K562 (cell line): ENCODE results near the gene PSMA5. TPM values are rescaled to one million over a fixed set of nuclear protein-coding genes. Genes with fewer than 3 reads are reported as not detected.

ENCODE experiments used
- ATAC-seq: fragments of 200-7000 bp; cut with Tn5 transposase; 3 replicates; pipeline ENCODE4 v1.9.1; 2020; ENCODE audit warnings: moderate library complexity
- BruUV-seq: library from RNA; stranded (reverse); fragments of 400-500 nt; replicated peaks from 2 replicates; lab custom pipeline; 2021; lab: Mats Ljungman, UMichigan
- CTCF ChIA-PET: fragments of 300-600 bp; formaldehyde crosslinking; extraction: SDS; loops from one replicate; lab custom pipeline; 2021; ENCODE audit warnings: low intra/inter-chr PET ratio; lab: Yijun Ruan, JAX
- POLR2A ChIA-PET: fragments of 300-600, 350-650 bp; sonication (Branson Sonifier 250); formaldehyde crosslinking; extraction: SDS; loops from one replicate; lab custom pipeline; 2021; ENCODE audit warnings: antibody characterized with exemption, inconsistent platforms; lab: Yijun Ruan, JAX
- DNase-seq, 4 experiments: peaks; one replicate each; pipeline versions ENCODE4 v3.0.0 to v3.0.0-alpha.2; 2011 to 2018; ENCODE audit warnings: low spot score in 3 of 4, mixed read lengths in 3 of 4; ENCODE audit errors: extremely low read depth in 1 of 4
- FAIRE-seq: peaks from 2 replicates; lab custom pipeline; 2011; peaks lifted over from hg19 to GRCh38; lab: Jason Lieb, UNC
- H2AFZ ChIP-seq: 2 replicates; pipeline ENCODE4 v1.6.0; 2011; ENCODE audit warnings: low read depth, low read length, control low read depth, inconsistent platforms
- H3K27ac ChIP-seq: fragments of 200-600 bp; 3 replicates; pipeline ENCODE4 v1.8.0; 2011; ENCODE audit warnings: low read depth, mild to moderate bottlenecking, control low read depth, inconsistent platforms, low read length, moderate library complexity, mixed read lengths; ENCODE audit errors: extremely low read depth
- H3K27me3 ChIP-seq, 2 experiments: fragments of 300-600 bp in 1 of 2; 2 replicates in 1 of 2; 3 replicates in 1 of 2; pipeline versions ENCODE4 v1.6.0 to v1.8.0; 2011; ENCODE audit warnings: inconsistent platforms in 2 of 2, low read length in 2 of 2, mild to moderate bottlenecking in 1 of 2, mixed read lengths in 1 of 2, moderate library complexity in 1 of 2; ENCODE audit not compliant: control insufficient read depth in 2 of 2, insufficient read depth in 2 of 2
- H3K36me3 ChIP-seq: fragments of 300-600 bp; 3 replicates; pipeline ENCODE4 v1.8.0; 2011; ENCODE audit warnings: mild to moderate bottlenecking, low read length, inconsistent platforms; ENCODE audit not compliant: control insufficient read depth, insufficient read depth
- H3K4me1 ChIP-seq, 2 experiments: fragments of 200-600 bp in 1 of 2; replicated peaks in 1 of 2; 2 replicates in 1 of 2; 3 replicates in 1 of 2; pipeline versions ENCODE4 v1.5.1 to v1.8.0; 2011; ENCODE audit warnings: inconsistent platforms in 2 of 2, low read length in 2 of 2, mild to moderate bottlenecking in 1 of 2, mixed read lengths in 1 of 2, moderate library complexity in 1 of 2; ENCODE audit not compliant: control insufficient read depth in 2 of 2, insufficient read depth in 2 of 2
- H3K4me2 ChIP-seq: 2 replicates; pipeline ENCODE4 v1.6.1; 2011; ENCODE audit warnings: low read length, control low read depth, inconsistent platforms, mixed read lengths; ENCODE audit not compliant: insufficient read depth
- H3K4me3 ChIP-seq: fragments of 200-600 bp; sonication (generic), shearing (Covaris generic); 2 replicates; pipeline ENCODE4 v1.5.1; 2016; ENCODE audit warnings: control low read depth, inconsistent platforms
- H3K79me2 ChIP-seq: fragments of 200-600 bp; 3 replicates; pipeline ENCODE4 v1.8.0; 2011; ENCODE audit warnings: low read length, inconsistent platforms; ENCODE audit not compliant: control insufficient read depth, insufficient read depth
- H3K9ac ChIP-seq, 2 experiments: 2 replicates each; pipeline versions ENCODE4 v1.6.0 to v1.6.1; 2011; ENCODE audit warnings: low read depth in 2 of 2, low read length in 2 of 2, control low read depth in 1 of 2, inconsistent platforms in 1 of 2, mild to moderate bottlenecking in 1 of 2, mixed read lengths in 1 of 2; ENCODE audit not compliant: insufficient read depth in 1 of 2
- H3K9me1 ChIP-seq: one replicate; pipeline ENCODE4 v1.6.0; 2011; ENCODE audit warnings: inconsistent platforms, mild to moderate bottlenecking, low read length, moderate library complexity; ENCODE audit not compliant: control insufficient read depth, insufficient read depth
- H3K9me3 ChIP-seq: replicated peaks from 2 replicates; pipeline ENCODE4 v1.5.1; 2011; ENCODE audit warnings: low read depth, low read length, inconsistent platforms; ENCODE audit not compliant: control insufficient read depth, insufficient read depth
- H4K20me1 ChIP-seq: replicated peaks from 2 replicates; pipeline ENCODE4 v1.6.1; 2011; ENCODE audit warnings: low read length, inconsistent platforms, mixed read lengths; ENCODE audit not compliant: control insufficient read depth, insufficient read depth
- CCNT2 ChIP-seq: IDR thresholded peaks from 2 replicates; pipeline ENCODE4 v1.6.1; 2011; ENCODE audit warnings: borderline replicate concordance, low read depth, mild to moderate bottlenecking, moderate library complexity, mixed read lengths, low read length; ENCODE audit not compliant: insufficient read length; ENCODE audit errors: extremely low read depth
- DPF2 ChIP-seq: fragments of 450-650 bp; IDR thresholded peaks from 2 replicates; pipeline ENCODE4 v1.6.1; 2016
- ETS2 ChIP-seq: IDR thresholded peaks from 2 replicates; pipeline ENCODE4 v1.6.1; 2016; ENCODE audit warnings: borderline replicate concordance, missing genetic modification characterization, mild to moderate bottlenecking, moderate library complexity, missing compliant biosample characterization; ENCODE audit not compliant: poor library complexity, severe bottlenecking
- MLLT1 ChIP-seq, 2 experiments: fragments of 450-650 bp; IDR thresholded peaks; 2 replicates each; pipeline ENCODE4 v1.6.1; 2016
- POLR2AphosphoS5 ChIP-seq: IDR thresholded peaks from 2 replicates; pipeline ENCODE4 v1.6.1; 2011; ENCODE audit warnings: mild to moderate bottlenecking, low read depth, low read length, moderate library complexity; ENCODE audit not compliant: control insufficient read depth, insufficient read depth
- SIN3A ChIP-seq, 2 experiments: fragments of 150-350 bp in 1 of 2; IDR thresholded peaks; 2 replicates each; pipeline ENCODE4 v1.6.1; 2011 to 2016; ENCODE audit warnings: borderline replicate concordance in 2 of 2, low read depth in 2 of 2, low read length in 2 of 2, mild to moderate bottlenecking in 2 of 2, moderate library complexity in 2 of 2; ENCODE audit not compliant: control insufficient read depth in 1 of 2
- SNAPC5 ChIP-seq: fragments of 250-450 bp; sonication (Bioruptor Pico); IDR thresholded peaks from 2 replicates; pipeline ENCODE4 v1.8.0; 2021; ENCODE audit warnings: moderate library complexity, mild to moderate bottlenecking, inconsistent platforms
- STAT5A ChIP-seq: IDR thresholded peaks from 2 replicates; pipeline ENCODE4 v1.6.1; 2012; ENCODE audit warnings: low read length, inconsistent platforms, borderline replicate concordance
- ZNF165 ChIP-seq: fragments of 250-450 bp; sonication (Bioruptor Pico); IDR thresholded peaks from 2 replicates; pipeline ENCODE4 v1.4.0; 2020; ENCODE audit warnings: borderline replicate concordance
- ZNF589 ChIP-seq: fragments of 200-800 bp; sonication (Bioruptor generic); IDR thresholded peaks from 2 replicates; pipeline ENCODE4 v1.6.1; 2016; ENCODE audit warnings: low read depth, missing genetic modification characterization, missing compliant biosample characterization
- WGBS: fragments of 100-300 bp; shearing (Covaris generic); methylation state at CpG from one replicate; pipeline ENCODE4 v1.1.6; 2016; ENCODE audit warnings: low coverage, mixed read lengths; ENCODE audit not compliant: insufficient coverage; ENCODE audit errors: missing lambda C conversion rate; 5-methylcytosine and 5-hydroxymethylcytosine counted together
- in situ Hi-C: fragments of 300-500 bp; cut with MboI; formaldehyde crosslinking; loops from 4 replicates; pipeline ENCODE4 v1.15.0; 2018; ENCODE audit warnings: inconsistent platforms, mixed read lengths
- intact Hi-C: fragments of 100-400 bp; cut with micrococcal nuclease; formaldehyde crosslinking; loops from 2 replicates; pipeline ENCODE4 v1.14.2; 2022
- polyA plus RNA-seq, 8 experiments: library from polyadenylated mRNA; depleted of rRNA in 4 of 8; stranded (reverse) in 5 of 8; unstranded in 3 of 8; fragments of >200 nt; fragmentation: Nextera tagmentation in 2 of 8; fragmentation: Illumina TruSeq in 1 of 8; extraction: Ambion mirVana in 2 of 8; extraction: Trizol in 1 of 8; gene quantifications; 2 replicates each; pipeline versions ENCODE4 v1.2.1 to v1.2.3, GENCODE V29; 2011 to 2014; ENCODE audit warnings: inconsistent platforms in 1 of 8, missing spikeins in 1 of 8
- total RNA-seq, 7 experiments: library from RNA; depleted of rRNA in 6 of 7; stranded (reverse); fragments of >200 nt in 6 of 7; fragmentation: Illumina TruSeq in 2 of 7; extraction: Trizol in 2 of 7; gene quantifications; 2 replicates each; pipeline versions ENCODE4 v1.2.1 to v1.2.3, GENCODE V29; 2011 to 2021; ENCODE audit warnings: low replicate concordance in 1 of 7
- TF ChIP-seq, protein P1 (sequence below): fragments of 250-450 bp; sonication (Bioruptor Pico); IDR thresholded peaks from 2 replicates; pipeline ENCODE4 v1.8.0; 2022; ENCODE audit warnings: inconsistent platforms, mild to moderate bottlenecking, moderate library complexity, borderline replicate concordance
- TF ChIP-seq, protein P2 (sequence below): IDR thresholded peaks from 3 replicates; pipeline ENCODE4 v1.6.1; 2011; ENCODE audit warnings: borderline replicate concordance, mild to moderate bottlenecking, moderate library complexity; ENCODE audit not compliant: insufficient read length; ENCODE audit errors: extremely low read depth

PSMA5 gene
- total and polyA plus RNA-seq, 9 of the 15 experiments (the other 6 are each of a cell fraction or from before 2014, with no cell fraction given) = 82.6 to 542 (median 287) TPM

- Histone ChIP-seq H3K27ac (peak overlapping the region; percentile 51), H2AFZ (peak overlapping the region; percentile 61), H3K9me3 (no peaks in the 10 kb centered on the region), H3K4me2 (peak overlapping the region; percentile 87), H3K9me1 (no peaks in the 10 kb centered on the region), H3K4me3 (peak overlapping the region; percentile 55), H3K36me3 (peaks cover 23% of the 10 kb centered on the region), H3K27me3 (no peaks in the 10 kb centered on the region), H4K20me1 (no peaks in the 10 kb centered on the region), H3K79me2 (peaks cover 56% of the 10 kb centered on the region), H3K4me1 (peaks cover 30 to 41% of the 10 kb centered on the region in 2 experiments), H3K9ac (peak overlapping the region; percentile 56 to 90)
- FAIRE-seq (no peak), ATAC-seq (peak; percentile 1; the same call in 2 of the 3 replicates), DNase-seq (peak in 2 of 4 experiments; percentile 33 to 65)
- TSS peak; percentile 38 for BruUV-seq
- intact Hi-C loops (loop anchor here (5.0 kb wide), 1 partner anchor 35 kb away; no protein-coding TSS in a partner anchor), in situ Hi-C loops (no loop called here)
- CTCF ChIA-PET = interaction anchor here (3.6 to 5.5 kb wide), 2 partner anchors 119 to 133 kb away, joined by 51 to 91 read pairs; no protein-coding TSS in a partner anchor
- 1% methylated on average over 34 of the region's 46 CpGs for WGBS
- POLR2A ChIA-PET = interaction anchor here (0.6 to 3.4 kb wide), 14 partner anchors 10 to 672 kb away, joined by 3 to 16 read pairs (median 4); partner anchors contain the start of genes PSRC1 and SARS1
- no peak for TF ChIP-seq POLR2AphosphoS5
- no peak for TF ChIP-seq STAT5A
- TF ChIP-seq, protein P1, sequence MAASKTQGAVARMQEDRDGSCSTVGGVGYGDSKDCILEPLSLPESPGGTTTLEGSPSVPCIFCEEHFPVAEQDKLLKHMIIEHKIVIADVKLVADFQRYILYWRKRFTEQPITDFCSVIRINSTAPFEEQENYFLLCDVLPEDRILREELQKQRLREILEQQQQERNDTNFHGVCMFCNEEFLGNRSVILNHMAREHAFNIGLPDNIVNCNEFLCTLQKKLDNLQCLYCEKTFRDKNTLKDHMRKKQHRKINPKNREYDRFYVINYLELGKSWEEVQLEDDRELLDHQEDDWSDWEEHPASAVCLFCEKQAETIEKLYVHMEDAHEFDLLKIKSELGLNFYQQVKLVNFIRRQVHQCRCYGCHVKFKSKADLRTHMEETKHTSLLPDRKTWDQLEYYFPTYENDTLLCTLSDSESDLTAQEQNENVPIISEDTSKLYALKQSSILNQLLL (CRISPR knock-in tag) = no peak
- TF ChIP-seq, protein P2, sequence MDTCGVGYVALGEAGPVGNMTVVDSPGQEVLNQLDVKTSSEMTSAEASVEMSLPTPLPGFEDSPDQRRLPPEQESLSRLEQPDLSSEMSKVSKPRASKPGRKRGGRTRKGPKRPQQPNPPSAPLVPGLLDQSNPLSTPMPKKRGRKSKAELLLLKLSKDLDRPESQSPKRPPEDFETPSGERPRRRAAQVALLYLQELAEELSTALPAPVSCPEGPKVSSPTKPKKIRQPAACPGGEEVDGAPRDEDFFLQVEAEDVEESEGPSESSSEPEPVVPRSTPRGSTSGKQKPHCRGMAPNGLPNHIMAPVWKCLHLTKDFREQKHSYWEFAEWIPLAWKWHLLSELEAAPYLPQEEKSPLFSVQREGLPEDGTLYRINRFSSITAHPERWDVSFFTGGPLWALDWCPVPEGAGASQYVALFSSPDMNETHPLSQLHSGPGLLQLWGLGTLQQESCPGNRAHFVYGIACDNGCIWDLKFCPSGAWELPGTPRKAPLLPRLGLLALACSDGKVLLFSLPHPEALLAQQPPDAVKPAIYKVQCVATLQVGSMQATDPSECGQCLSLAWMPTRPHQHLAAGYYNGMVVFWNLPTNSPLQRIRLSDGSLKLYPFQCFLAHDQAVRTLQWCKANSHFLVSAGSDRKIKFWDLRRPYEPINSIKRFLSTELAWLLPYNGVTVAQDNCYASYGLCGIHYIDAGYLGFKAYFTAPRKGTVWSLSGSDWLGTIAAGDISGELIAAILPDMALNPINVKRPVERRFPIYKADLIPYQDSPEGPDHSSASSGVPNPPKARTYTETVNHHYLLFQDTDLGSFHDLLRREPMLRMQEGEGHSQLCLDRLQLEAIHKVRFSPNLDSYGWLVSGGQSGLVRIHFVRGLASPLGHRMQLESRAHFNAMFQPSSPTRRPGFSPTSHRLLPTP = no peak
- TF ChIP-seq SNAPC5 (CRISPR knock-in tag) = no peak
- no peak for TF ChIP-seq CCNT2
- no peak for TF ChIP-seq ZNF165 (CRISPR knock-in tag)
- TF ChIP-seq MLLT1 (IDR thresholded peaks at IDR 0.05) = 0 out of 4 replicates have a peak, but pooled peaks of 1 of the 2 experiments have one; percentile 35
- 0 out of 4 replicates have a peak, but pooled peaks of 1 of the 2 experiments have one; percentile 27 for TF ChIP-seq SIN3A (IDR thresholded peaks at IDR 0.05; ENCODE audit: borderline replicate concordance in 2 of 2, control insufficient read depth in 1 of 2, low read depth in 2 of 2, low read length in 2 of 2)
- no peak for TF ChIP-seq ETS2 (tag)
- no peak for TF ChIP-seq ZNF589 (CRISPR knock-in tag)
- TF ChIP-seq DPF2 = peak; percentile 30; the same call in 1 of the 2 replicates
These were observed 29.2 kb downstream of the PSMA5 start for GRCh38 chr1:109396871-109397580.
